ENCODE data around the gene PNPLA8. TPM values are rescaled to one million over a fixed set of nuclear protein-coding genes. Genes with fewer than 3 reads are reported as not detected.

Gene PNPLA8
- total RNA-seq, 2 experiments from 2014 or later: 23.0 to 26.4 TPM

DNA sequence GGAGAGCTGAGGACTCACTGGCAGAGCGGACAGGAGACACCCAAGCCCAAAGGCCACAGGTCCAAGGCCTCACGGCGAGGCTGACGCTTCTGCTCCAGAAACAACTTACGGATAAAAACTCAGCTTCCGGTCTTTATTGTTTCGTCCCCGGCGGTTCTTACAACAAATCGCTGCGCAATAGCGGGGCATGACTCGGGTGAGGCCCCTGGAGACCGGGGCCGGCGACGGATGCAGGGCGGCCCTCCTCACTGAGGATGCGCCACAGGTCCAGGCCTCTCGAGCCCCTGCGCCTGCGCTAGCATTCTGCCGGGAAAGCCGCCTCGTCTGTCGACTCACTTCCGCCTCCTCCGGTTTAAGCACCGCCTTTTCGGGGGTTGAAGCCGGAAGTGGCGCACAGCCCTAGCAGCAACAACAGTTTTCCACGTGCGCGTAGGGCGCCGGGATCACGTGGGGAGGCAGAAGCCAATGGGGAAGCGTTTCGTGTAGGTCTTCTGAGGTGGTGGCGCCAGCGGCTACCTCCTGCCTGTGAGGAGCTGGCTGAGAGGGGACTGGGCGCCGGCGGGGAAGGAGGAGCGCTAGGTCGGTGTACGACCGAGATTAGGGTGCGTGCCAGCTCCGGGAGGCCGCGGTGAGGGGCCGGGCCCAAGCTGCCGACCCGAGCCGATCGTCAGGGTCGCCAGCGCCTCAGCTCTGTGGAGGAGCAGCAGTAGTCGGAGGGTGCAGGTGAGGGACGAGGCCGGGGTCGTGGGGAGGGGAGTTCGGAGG is 43.6 kb upstream of the PNPLA8 start, which contains the start of the genes DNAJB9 and THAP5:
TSS of gene DNAJB9 (plus strand) at position 494 of the 765 bp plus-strand sequence. CDS start 1,853 bp downstream, outside the sequence.
TSS of gene THAP5 (minus strand) at position 326 of the 765 bp plus-strand sequence. CDS start at position 189, 137 bp downstream.
- Histone ChIP-seq H3K9me3 (ENCODE audit: low read length) (peaks cover 12% of the 10 kb centered on the region; the same call in 1 of the 2 replicates), H3K36me3 (ENCODE audit: insufficient read depth, low read length) (peaks cover 62% of the 10 kb centered on the region), H3K9me2 (ENCODE audit: insufficient read depth, low read length) (no peaks in the 10 kb centered on the region), H3K4me1 (ENCODE audit: insufficient read depth, low read length, poor library complexity, severe bottlenecking) (peaks cover 26% of the 10 kb centered on the region), H3K4me2 (ENCODE audit: low read length) (peak within 1 kb of the TSS; percentile 96), H3K4me3 (ENCODE audit: low read depth, low read length, poor library complexity, severe bottlenecking) (peak within 1 kb of the TSS; percentile 81), H3K27ac (ENCODE audit: low read depth, low read length, poor library complexity, severe bottlenecking) (peak within 1 kb of the TSS; percentile 89), H3K79me2 (ENCODE audit: insufficient read depth, low read depth, low read length) (peaks cover 76% of the 10 kb centered on the region), H4K20me1 (ENCODE audit: insufficient read depth, low read length) (peaks cover 7% of the 10 kb centered on the region; the same call in 1 of the 2 replicates), H2AFZ (ENCODE audit: low read length) (peak within 1 kb of the TSS; percentile 52; the same call in 1 of the 2 replicates)
- BruUV-seq (replicated peaks): no TSS peak
- POLR2A ChIA-PET: interaction anchor here (0.8 to 2.5 kb wide), 11 partner anchors 9 to 76 kb away, joined by 3 to 24 read pairs (median 5); partner anchors contain the start of gene PNPLA8
- CTCF ChIA-PET (ENCODE audit: unreplicated experiment): interaction anchor here (0.6 kb wide), 1 partner anchor 17 kb away, joined by 5 read pairs; no protein-coding TSS in a partner anchor
- peak; percentile 99 for DNase-seq (ENCODE audit: low spot score)
- intact Hi-C loops (cut with micrococcal nuclease; ENCODE audit: unreplicated experiment): loop anchor here (1.0 to 10.0 kb wide), 3 partner anchors 43 to 825 kb away; partner anchors contain the start of genes CBLL1 and PNPLA8
- TF ChIP-seq, protein P1, sequence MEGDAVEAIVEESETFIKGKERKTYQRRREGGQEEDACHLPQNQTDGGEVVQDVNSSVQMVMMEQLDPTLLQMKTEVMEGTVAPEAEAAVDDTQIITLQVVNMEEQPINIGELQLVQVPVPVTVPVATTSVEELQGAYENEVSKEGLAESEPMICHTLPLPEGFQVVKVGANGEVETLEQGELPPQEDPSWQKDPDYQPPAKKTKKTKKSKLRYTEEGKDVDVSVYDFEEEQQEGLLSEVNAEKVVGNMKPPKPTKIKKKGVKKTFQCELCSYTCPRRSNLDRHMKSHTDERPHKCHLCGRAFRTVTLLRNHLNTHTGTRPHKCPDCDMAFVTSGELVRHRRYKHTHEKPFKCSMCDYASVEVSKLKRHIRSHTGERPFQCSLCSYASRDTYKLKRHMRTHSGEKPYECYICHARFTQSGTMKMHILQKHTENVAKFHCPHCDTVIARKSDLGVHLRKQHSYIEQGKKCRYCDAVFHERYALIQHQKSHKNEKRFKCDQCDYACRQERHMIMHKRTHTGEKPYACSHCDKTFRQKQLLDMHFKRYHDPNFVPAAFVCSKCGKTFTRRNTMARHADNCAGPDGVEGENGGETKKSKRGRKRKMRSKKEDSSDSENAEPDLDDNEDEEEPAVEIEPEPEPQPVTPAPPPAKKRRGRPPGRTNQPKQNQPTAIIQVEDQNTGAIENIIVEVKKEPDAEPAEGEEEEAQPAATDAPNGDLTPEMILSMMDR (conservative IDR thresholded peaks at IDR 0.05; ENCODE audit: low read length): no peak

DNA sequence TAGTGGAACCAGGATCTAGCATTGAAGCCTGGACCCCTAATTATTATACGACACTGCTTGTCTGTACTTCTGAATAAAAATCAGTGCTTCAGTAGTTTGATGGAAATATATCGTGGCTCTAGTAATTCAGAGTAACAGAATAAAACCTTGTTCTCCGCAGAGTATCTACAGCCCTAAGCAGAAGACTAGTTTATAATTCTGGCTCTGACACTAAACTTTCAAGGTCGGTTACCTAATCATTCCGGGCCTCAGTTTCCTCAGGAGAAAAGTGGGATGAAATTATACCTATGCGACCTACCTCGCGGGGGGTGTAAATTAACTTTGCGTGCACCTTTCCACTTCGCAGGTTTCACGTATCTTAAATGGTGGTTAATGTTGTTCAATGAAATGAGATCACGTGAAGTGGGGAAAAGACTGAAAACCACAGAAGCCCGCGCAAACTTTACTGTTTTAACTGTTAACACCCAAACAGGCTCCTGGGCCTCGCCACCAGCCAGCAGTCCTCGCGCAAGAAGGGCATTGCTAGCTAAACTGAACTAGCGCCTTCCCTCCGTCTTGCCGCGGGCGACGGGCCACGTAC is 43.0 kb upstream of the PNPLA8 start:
- Histone ChIP-seq H2AFZ (ENCODE audit: low read length) (peak overlapping the region; percentile 52; the same call in 1 of the 2 replicates), H3K36me3 (ENCODE audit: insufficient read depth, low read length) (peaks cover 62% of the 10 kb centered on the region), H3K9me2 (ENCODE audit: insufficient read depth, low read length) (no peaks in the 10 kb centered on the region), H3K79me2 (ENCODE audit: insufficient read depth, low read depth, low read length) (peaks cover 74% of the 10 kb centered on the region), H3K4me2 (ENCODE audit: low read length) (peak overlapping the region; percentile 75), H4K20me1 (ENCODE audit: insufficient read depth, low read length) (peaks cover 7% of the 10 kb centered on the region; the same call in 1 of the 2 replicates), H3K9me3 (ENCODE audit: low read length) (peaks cover 12% of the 10 kb centered on the region; the same call in 1 of the 2 replicates), H3K4me1 (ENCODE audit: insufficient read depth, low read length, poor library complexity, severe bottlenecking) (peaks cover 26% of the 10 kb centered on the region), H3K4me3 (ENCODE audit: low read depth, low read length, poor library complexity, severe bottlenecking) (peak overlapping the region; percentile 81), H3K27ac (ENCODE audit: low read depth, low read length, poor library complexity, severe bottlenecking) (peak overlapping the region; percentile 89)
- intact Hi-C loops (cut with micrococcal nuclease; ENCODE audit: unreplicated experiment): loop anchor here (1.0 to 10.0 kb wide), 3 partner anchors 43 to 824 kb away; partner anchors contain the start of genes CBLL1 and PNPLA8
- CTCF ChIA-PET (ENCODE audit: unreplicated experiment): no interaction called here
- POLR2A ChIA-PET: interaction anchor here (0.8 to 2.5 kb wide), 9 partner anchors 17 to 75 kb away, joined by 3 to 24 read pairs (median 5); partner anchors contain the start of gene PNPLA8
- BruUV-seq (replicated peaks): TSS peak; percentile 68
- no peak for DNase-seq (ENCODE audit: low spot score)
- no peak for TF ChIP-seq EZH2phosphoT487 (IDR thresholded peaks at IDR 0.05; ENCODE audit: borderline replicate concordance, low read depth, low read length)

DNA sequence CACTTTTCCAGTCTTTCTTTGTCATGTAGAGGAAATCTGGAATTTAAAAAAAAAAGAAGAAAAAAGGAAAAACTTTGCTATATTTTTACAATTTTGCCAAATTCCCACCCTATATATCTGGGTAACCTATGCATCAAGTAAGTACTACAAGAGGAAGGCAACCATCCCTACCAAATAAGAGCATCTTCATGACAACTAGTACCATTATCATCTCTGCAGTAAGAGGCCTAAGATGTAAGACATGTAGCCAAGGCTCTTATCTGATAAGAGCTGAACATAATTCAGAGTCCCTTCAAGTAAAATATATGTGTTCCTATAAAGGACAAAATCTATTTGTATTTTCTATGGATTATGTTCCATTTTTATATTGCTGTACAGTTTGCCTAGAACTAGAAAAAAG is 40.1 kb upstream of the PNPLA8 start:
- BruUV-seq (replicated peaks): no TSS peak
- H3K9me3 ChIP-seq (ENCODE audit: low read length): peaks cover 12% of the 10 kb centered on the region; the same call in 1 of the 2 replicates
- ChIA-PET CTCF (ENCODE audit: unreplicated experiment) (no interaction called here), POLR2A (interaction anchor here (0.6 to 2.0 kb wide), 4 partner anchors 14 to 62 kb away, joined by 3 to 13 read pairs (median 5); no protein-coding TSS in a partner anchor)
- H3K9me2 ChIP-seq (ENCODE audit: insufficient read depth, low read length): no peaks in the 10 kb centered on the region
- peaks cover 57% of the 10 kb centered on the region for H3K36me3 ChIP-seq (ENCODE audit: insufficient read depth, low read length)
- H4K20me1 ChIP-seq (ENCODE audit: insufficient read depth, low read length): peaks cover 5% of the 10 kb centered on the region; the same call in 1 of the 2 replicates
- no peak for DNase-seq (ENCODE audit: low spot score)
- no peak overlapping the region for H2AFZ ChIP-seq (ENCODE audit: low read length)
- TF ChIP-seq, protein P1 (conservative IDR thresholded peaks at IDR 0.05; ENCODE audit: low read length): no peak
- no peak for TF ChIP-seq EZH2phosphoT487 (IDR thresholded peaks at IDR 0.05; ENCODE audit: borderline replicate concordance, low read depth, low read length)
- H3K27ac ChIP-seq (ENCODE audit: low read depth, low read length, poor library complexity, severe bottlenecking): no peak overlapping the region
- intact Hi-C loops (cut with micrococcal nuclease; ENCODE audit: unreplicated experiment): loop anchor here (10.0 kb wide), 1 partner anchor 821 kb away; the partner anchor contains the start of gene CBLL1
- H3K79me2 ChIP-seq (ENCODE audit: insufficient read depth, low read depth, low read length): peaks cover 57% of the 10 kb centered on the region
- peaks cover 16% of the 10 kb centered on the region for H3K4me1 ChIP-seq (ENCODE audit: insufficient read depth, low read length, poor library complexity, severe bottlenecking)
- H3K4me3 ChIP-seq (ENCODE audit: low read depth, low read length, poor library complexity, severe bottlenecking): no peak overlapping the region
- no peak overlapping the region for H3K4me2 ChIP-seq (ENCODE audit: low read length)
